ENCODE data around the gene RALGAPA1. TPM values are rescaled to one million over a fixed set of nuclear protein-coding genes. Genes with fewer than 3 reads are reported as not detected.

RALGAPA1 gene
- total and polyA plus RNA-seq, 2 of the 13 experiments (the other 11 are each of a cell fraction or from before 2014, with no cell fraction given), result 65.0 to 89.2 TPM

DNA sequence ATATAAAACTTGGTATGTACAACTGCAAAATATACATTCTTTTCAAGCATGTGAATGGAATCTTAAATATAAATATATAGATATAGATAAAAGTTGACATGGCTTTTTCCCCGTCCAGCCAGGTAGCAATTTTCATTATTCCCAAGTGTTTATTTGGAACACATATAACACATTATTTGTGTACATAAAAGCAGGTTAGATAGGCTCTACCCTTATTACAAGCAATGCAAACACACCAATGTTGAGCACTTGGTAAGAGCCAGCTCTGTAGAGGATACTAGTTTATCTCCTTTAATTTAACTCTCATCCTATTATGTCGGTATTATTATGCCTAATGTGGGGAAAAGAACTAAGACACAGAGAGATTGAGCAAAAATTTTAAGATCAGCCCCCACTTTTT is 282.1 kb downstream of the RALGAPA1 start (continued):
- TF ChIP-seq, protein P1, sequence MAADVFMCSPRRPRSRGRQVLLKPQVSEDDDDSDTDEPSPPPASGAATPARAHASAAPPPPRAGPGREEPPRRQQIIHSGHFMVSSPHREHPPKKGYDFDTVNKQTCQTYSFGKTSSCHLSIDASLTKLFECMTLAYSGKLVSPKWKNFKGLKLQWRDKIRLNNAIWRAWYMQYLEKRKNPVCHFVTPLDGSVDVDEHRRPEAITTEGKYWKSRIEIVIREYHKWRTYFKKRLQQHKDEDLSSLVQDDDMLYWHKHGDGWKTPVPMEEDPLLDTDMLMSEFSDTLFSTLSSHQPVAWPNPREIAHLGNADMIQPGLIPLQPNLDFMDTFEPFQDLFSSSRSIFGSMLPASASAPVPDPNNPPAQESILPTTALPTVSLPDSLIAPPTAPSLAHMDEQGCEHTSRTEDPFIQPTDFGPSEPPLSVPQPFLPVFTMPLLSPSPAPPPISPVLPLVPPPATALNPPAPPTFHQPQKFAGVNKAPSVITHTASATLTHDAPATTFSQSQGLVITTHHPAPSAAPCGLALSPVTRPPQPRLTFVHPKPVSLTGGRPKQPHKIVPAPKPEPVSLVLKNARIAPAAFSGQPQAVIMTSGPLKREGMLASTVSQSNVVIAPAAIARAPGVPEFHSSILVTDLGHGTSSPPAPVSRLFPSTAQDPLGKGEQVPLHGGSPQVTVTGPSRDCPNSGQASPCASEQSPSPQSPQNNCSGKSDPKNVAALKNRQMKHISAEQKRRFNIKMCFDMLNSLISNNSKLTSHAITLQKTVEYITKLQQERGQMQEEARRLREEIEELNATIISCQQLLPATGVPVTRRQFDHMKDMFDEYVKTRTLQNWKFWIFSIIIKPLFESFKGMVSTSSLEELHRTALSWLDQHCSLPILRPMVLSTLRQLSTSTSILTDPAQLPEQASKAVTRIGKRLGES (CRISPR knock-in tag; IDR thresholded peaks at IDR 0.05; ENCODE audit: borderline replicate concordance), result no peak

DNA sequence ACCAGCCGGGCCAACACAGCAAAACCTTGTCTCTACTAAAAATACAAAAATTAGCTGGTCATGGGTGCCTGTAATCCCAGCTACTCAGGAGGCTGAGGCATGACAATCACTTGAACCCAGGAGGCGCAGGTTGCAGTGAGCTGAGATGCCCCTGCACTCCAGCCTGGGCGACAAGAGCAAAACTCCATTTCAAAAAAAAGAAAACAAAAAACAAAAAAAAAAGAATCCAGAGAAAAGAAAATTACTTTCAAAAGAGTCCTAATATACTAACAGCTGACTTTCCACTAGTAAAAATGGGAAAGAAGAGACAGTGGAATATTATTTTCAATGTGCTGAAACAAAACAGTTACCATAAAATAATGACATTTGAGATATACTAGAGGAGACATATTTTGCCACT is 283.4 kb downstream of the RALGAPA1 start:
- Histone ChIP-seq H4K20me1 (ENCODE audit: insufficient read depth, low read length) (no peaks in the 10 kb centered on the region), H3K27me3 (ENCODE audit: control insufficient read depth in 1 of 2, insufficient read depth in 2 of 2, low read length in 2 of 2) (peaks cover 2 to 15% of the 10 kb centered on the region in 2 experiments; a peak in 3 of 5 replicates), H3K9ac (ENCODE audit: insufficient read depth, low read depth, low read length) (no peak overlapping the region), H3K79me2 (ENCODE audit: insufficient read depth, low read length) (no peaks in the 10 kb centered on the region), H2AFZ (ENCODE audit: low read length) (no peak overlapping the region), H3K36me3 (replicated peaks in 1 of 2; ENCODE audit: control insufficient read depth in 1 of 2, insufficient read depth in 2 of 2, low read length in 2 of 2) (no peaks in the 10 kb centered on the region), H3K4me3 (replicated peaks in 1 of 3; ENCODE audit: insufficient read depth in 1 of 3, low read depth in 2 of 3, low read length in 3 of 3) (no peak overlapping the region), H3K4me2 (ENCODE audit: low read depth, low read length) (no peak overlapping the region), H3K27ac (ENCODE audit: extremely low read length, insufficient read depth, low read length) (no peak overlapping the region), H3K9me3 (ENCODE audit: low read length) (no peaks in the 10 kb centered on the region), H3K4me1 (ENCODE audit: insufficient read depth, low read length) (no peaks in the 10 kb centered on the region)
- ChIA-PET CTCF (ENCODE audit: low intra/inter-chr PET ratio, low total read pairs) (no interaction called here), POLR2A (no interaction called here)
- FAIRE-seq, result no peak
- DNase-seq (ENCODE audit: low spot score), result no peak
- no peak for ATAC-seq
- 53% methylated on average over 3 of the region's 3 CpGs for WGBS (ENCODE audit: low lambda C conversion rate)
- in situ Hi-C loops (cut with HindIII; ENCODE audit: extremely low pct_ligation_motif_present, low pct_unique_long_range_greater_than_20kb) (no loop called here), intact Hi-C loops (cut with micrococcal nuclease; ENCODE audit: unreplicated experiment) (no loop called here)
- BruUV-seq (replicated peaks), result no TSS peak
- TF ChIP-seq ZNF317 (CRISPR knock-in tag; IDR thresholded peaks at IDR 0.05) (peak; percentile 90), ZNF383 (CRISPR knock-in tag; IDR thresholded peaks at IDR 0.05; ENCODE audit: borderline replicate concordance) (no peak)

DNA sequence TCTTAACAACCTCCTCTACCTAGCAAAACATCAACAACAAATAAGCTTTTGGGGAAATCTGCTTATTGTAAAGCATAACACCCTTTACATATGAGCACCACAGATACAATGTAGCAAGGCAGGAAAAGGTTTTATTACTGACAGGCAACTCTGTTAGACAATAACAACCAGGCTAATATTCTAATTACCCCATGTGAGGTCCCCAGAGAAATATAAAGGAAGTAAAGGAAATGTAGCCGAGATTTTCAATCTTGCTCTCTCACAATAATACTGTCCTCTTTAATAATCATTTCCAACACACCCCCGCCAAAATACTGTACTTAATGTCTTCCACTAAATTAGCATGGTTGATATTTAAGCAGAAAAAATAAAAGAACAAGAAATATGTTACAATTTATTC is 289.1 kb downstream of the RALGAPA1 start:
- DNase-seq (ENCODE audit: low spot score) (no peak), FAIRE-seq (no peak), ATAC-seq (no peak)
- 2% methylated on average over 2 of the region's 2 CpGs for WGBS (ENCODE audit: low lambda C conversion rate)
- no peaks in the 10 kb centered on the region for H3K36me3 ChIP-seq (replicated peaks in 1 of 2; ENCODE audit: control insufficient read depth in 1 of 2, insufficient read depth in 2 of 2, low read length in 2 of 2)
- no peak overlapping the region for H3K4me2 ChIP-seq (ENCODE audit: low read depth, low read length)
- no peak overlapping the region for H3K27ac ChIP-seq (ENCODE audit: extremely low read length, insufficient read depth, low read length)
- CTCF ChIA-PET (ENCODE audit: low intra/inter-chr PET ratio, low total read pairs), result no interaction called here
- H2AFZ ChIP-seq (ENCODE audit: low read length), result no peak overlapping the region
- H3K79me2 ChIP-seq (ENCODE audit: insufficient read depth, low read length), result no peaks in the 10 kb centered on the region
- POLR2A ChIA-PET, result no interaction called here
- BruUV-seq (replicated peaks), result no TSS peak
- H3K27me3 ChIP-seq (ENCODE audit: control insufficient read depth in 1 of 2, insufficient read depth in 2 of 2, low read length in 2 of 2), result no peaks in the 10 kb centered on the region
- H3K9me3 ChIP-seq (ENCODE audit: low read length), result no peaks in the 10 kb centered on the region
- intact Hi-C loops (cut with micrococcal nuclease; ENCODE audit: unreplicated experiment) (no loop called here), in situ Hi-C loops (cut with HindIII; ENCODE audit: extremely low pct_ligation_motif_present, low pct_unique_long_range_greater_than_20kb) (no loop called here)
- no peaks in the 10 kb centered on the region for H3K4me1 ChIP-seq (ENCODE audit: insufficient read depth, low read length)
- no peak overlapping the region for H3K4me3 ChIP-seq (replicated peaks in 1 of 3; ENCODE audit: insufficient read depth in 1 of 3, low read depth in 2 of 3, low read length in 3 of 3)
- H3K9ac ChIP-seq (ENCODE audit: insufficient read depth, low read depth, low read length), result no peak overlapping the region
- no peaks in the 10 kb centered on the region for H4K20me1 ChIP-seq (ENCODE audit: insufficient read depth, low read length)
- TF ChIP-seq, protein P2, sequence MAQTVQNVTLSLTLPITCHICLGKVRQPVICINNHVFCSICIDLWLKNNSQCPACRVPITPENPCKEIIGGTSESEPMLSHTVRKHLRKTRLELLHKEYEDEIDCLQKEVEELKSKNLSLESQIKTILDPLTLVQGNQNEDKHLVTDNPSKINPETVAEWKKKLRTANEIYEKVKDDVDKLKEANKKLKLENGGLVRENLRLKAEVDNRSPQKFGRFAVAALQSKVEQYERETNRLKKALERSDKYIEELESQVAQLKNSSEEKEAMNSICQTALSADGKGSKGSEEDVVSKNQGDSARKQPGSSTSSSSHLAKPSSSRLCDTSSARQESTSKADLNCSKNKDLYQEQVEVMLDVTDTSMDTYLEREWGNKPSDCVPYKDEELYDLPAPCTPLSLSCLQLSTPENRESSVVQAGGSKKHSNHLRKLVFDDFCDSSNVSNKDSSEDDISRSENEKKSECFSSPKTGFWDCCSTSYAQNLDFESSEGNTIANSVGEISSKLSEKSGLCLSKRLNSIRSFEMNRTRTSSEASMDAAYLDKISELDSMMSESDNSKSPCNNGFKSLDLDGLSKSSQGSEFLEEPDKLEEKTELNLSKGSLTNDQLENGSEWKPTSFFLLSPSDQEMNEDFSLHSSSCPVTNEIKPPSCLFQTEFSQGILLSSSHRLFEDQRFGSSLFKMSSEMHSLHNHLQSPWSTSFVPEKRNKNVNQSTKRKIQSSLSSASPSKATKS (CRISPR knock-in tag; IDR thresholded peaks at IDR 0.05), result no peak
- TF ChIP-seq, protein P3, sequence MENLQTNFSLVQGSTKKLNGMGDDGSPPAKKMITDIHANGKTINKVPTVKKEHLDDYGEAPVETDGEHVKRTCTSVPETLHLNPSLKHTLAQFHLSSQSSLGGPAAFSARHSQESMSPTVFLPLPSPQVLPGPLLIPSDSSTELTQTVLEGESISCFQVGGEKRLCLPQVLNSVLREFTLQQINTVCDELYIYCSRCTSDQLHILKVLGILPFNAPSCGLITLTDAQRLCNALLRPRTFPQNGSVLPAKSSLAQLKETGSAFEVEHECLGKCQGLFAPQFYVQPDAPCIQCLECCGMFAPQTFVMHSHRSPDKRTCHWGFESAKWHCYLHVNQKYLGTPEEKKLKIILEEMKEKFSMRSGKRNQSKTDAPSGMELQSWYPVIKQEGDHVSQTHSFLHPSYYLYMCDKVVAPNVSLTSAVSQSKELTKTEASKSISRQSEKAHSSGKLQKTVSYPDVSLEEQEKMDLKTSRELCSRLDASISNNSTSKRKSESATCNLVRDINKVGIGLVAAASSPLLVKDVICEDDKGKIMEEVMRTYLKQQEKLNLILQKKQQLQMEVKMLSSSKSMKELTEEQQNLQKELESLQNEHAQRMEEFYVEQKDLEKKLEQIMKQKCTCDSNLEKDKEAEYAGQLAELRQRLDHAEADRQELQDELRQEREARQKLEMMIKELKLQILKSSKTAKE (CRISPR knock-in tag; IDR thresholded peaks at IDR 0.05; ENCODE audit: borderline replicate concordance), result no peak
- TF ChIP-seq CBX2 (IDR thresholded peaks at IDR 0.05; ENCODE audit: low read depth, low read length) (no peak), CBX2 (CRISPR knock-in tag; IDR thresholded peaks at IDR 0.05; ENCODE audit: low read depth) (no peak), SMARCE1 (IDR thresholded peaks at IDR 0.05; ENCODE audit: borderline replicate concordance) (no peak)
